ENCODE results near the gene AACS. TPM values are rescaled to one million over a fixed set of nuclear protein-coding genes. Genes with fewer than 3 reads are reported as not detected.

AACS gene
- total RNA-seq, 1 donor from 2014 or later = 16.6 TPM

DNA sequence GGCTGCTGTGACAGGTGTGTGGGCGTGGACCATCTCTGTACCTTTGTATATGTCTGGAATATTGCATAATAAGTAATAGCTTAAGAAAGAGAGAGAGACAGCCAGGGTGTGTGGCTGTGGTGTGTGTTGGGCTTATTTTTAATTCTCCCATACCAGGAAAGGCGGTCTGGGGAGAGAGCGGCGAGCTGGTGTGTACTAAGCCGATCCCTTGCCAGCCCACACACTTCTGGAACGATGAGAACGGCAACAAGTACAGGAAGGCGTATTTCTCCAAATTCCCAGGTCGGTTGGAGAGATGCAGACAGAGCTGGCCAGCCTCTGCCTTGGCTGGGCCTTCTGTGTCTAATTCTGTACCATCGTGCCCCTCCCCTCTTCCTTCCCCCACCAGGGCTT is 63.9 kb downstream of the AACS start:
- H3K27me3 Mint-ChIP-seq (ENCODE audit: insufficient read depth, low read depth) = peaks cover 2% of the 10 kb centered on the region
- H3K4me3 Mint-ChIP-seq = no peak overlapping the region
- no peaks in the 10 kb centered on the region for H3K36me3 ChIP-seq
- H3K27me3 ChIP-seq = no peaks in the 10 kb centered on the region
- no peak for DNase-seq (ENCODE audit: low spot score)
- peaks cover 16% of the 10 kb centered on the region for H3K4me1 Mint-ChIP-seq
- H4K20me1 ChIP-seq (ENCODE audit: low read depth) = no peaks in the 10 kb centered on the region
- H3F3A ChIP-seq (ENCODE audit: low read depth) = no peaks in the 10 kb centered on the region
- H3K79me2 ChIP-seq (ENCODE audit: low read depth) = no peaks in the 10 kb centered on the region
- H3K36me3 Mint-ChIP-seq = peaks cover 10% of the 10 kb centered on the region
- H3K9me3 Mint-ChIP-seq = no peaks in the 10 kb centered on the region
- TF ChIP-seq EZH2phosphoT487 (IDR thresholded peaks at IDR 0.05) (no peak), CTCF (IDR thresholded peaks at IDR 0.05) (no peak), EZH2 (IDR thresholded peaks at IDR 0.05) (no peak)
- no peak overlapping the region for H3K4me2 ChIP-seq
- no peak overlapping the region for H3K27ac Mint-ChIP-seq
- no peak overlapping the region for H3K9ac ChIP-seq
- no peak overlapping the region for H3K4me3 ChIP-seq
- no peaks in the 10 kb centered on the region for H3K9me3 ChIP-seq (ENCODE audit: low read depth)
- H2AFZ ChIP-seq (replicated peaks) = no peak overlapping the region
- no peaks in the 10 kb centered on the region for H3K4me1 ChIP-seq
- H3K27ac ChIP-seq = no peak overlapping the region

GRCh38 chr12:125129591-125130255 is 64.5 kb downstream of the AACS start:
- Mint-ChIP-seq H3K4me1 (peaks cover 16% of the 10 kb centered on the region), H3K36me3 (peaks cover 10% of the 10 kb centered on the region), H3K9me3 (no peaks in the 10 kb centered on the region), H3K27me3 (ENCODE audit: insufficient read depth, low read depth) (peaks cover 2% of the 10 kb centered on the region), H3K27ac (no peak overlapping the region), H3K4me3 (no peak overlapping the region)
- Histone ChIP-seq H3K4me3 (no peak overlapping the region), H3K9ac (no peak overlapping the region), H3K4me2 (no peak overlapping the region), H2AFZ (replicated peaks) (no peak overlapping the region), H3K79me2 (ENCODE audit: low read depth) (no peaks in the 10 kb centered on the region), H3K4me1 (no peaks in the 10 kb centered on the region), H3K27ac (no peak overlapping the region), H4K20me1 (ENCODE audit: low read depth) (no peaks in the 10 kb centered on the region), H3K36me3 (no peaks in the 10 kb centered on the region), H3K27me3 (no peaks in the 10 kb centered on the region), H3F3A (ENCODE audit: low read depth) (no peaks in the 10 kb centered on the region), H3K9me3 (ENCODE audit: low read depth) (no peaks in the 10 kb centered on the region)
- no peak for DNase-seq (ENCODE audit: low spot score)
- TF ChIP-seq EZH2phosphoT487 (IDR thresholded peaks at IDR 0.05) (no peak), EZH2 (IDR thresholded peaks at IDR 0.05) (no peak), CTCF (IDR thresholded peaks at IDR 0.05) (no peak)

DNA sequence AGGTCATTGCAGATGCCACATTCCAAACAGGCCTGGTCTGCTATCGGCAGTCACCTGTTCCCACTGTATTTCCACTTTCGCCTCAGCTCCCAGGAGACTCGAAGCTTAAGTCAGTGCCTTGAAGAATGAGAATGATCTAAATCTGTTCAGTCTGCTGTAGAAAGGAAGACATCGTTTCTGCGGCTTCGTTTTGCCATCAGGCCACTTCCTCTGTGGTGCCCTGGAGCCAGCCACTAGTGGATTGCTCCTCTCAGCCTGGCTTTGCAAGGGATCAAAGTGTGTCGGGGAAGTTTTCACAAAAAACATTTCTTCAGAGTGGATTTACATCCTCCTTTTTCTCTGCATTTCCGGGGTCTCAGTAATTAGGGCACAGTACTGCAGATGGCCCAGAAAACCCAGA is 66.7 kb downstream of the AACS start:
- Histone ChIP-seq H3K4me2 (no peak overlapping the region), H3F3A (ENCODE audit: low read depth) (no peaks in the 10 kb centered on the region), H3K4me1 (peaks cover 3% of the 10 kb centered on the region), H3K27ac (no peak overlapping the region), H3K36me3 (no peaks in the 10 kb centered on the region), H4K20me1 (ENCODE audit: low read depth) (no peaks in the 10 kb centered on the region), H3K79me2 (ENCODE audit: low read depth) (no peaks in the 10 kb centered on the region), H3K9ac (no peak overlapping the region), H3K9me3 (ENCODE audit: low read depth) (no peaks in the 10 kb centered on the region), H3K27me3 (no peaks in the 10 kb centered on the region), H2AFZ (replicated peaks) (no peak overlapping the region), H3K4me3 (no peak overlapping the region)
- H3K36me3 Mint-ChIP-seq = peaks cover 7% of the 10 kb centered on the region
- peaks cover 6% of the 10 kb centered on the region for H3K27me3 Mint-ChIP-seq (ENCODE audit: insufficient read depth, low read depth)
- no peak for TF ChIP-seq EZH2 (IDR thresholded peaks at IDR 0.05)
- no peak for TF ChIP-seq CTCF (IDR thresholded peaks at IDR 0.05)
- no peak for TF ChIP-seq EZH2phosphoT487 (IDR thresholded peaks at IDR 0.05)
- no peak for DNase-seq (ENCODE audit: low spot score)
- H3K4me3 Mint-ChIP-seq = no peak overlapping the region
- peaks cover 20% of the 10 kb centered on the region for H3K4me1 Mint-ChIP-seq
- peak overlapping the region; percentile 46 for H3K27ac Mint-ChIP-seq
- no peaks in the 10 kb centered on the region for H3K9me3 Mint-ChIP-seq

All from neural progenitor cell (in vitro differentiated cells).